Body of pancreas (tissue), 4 donors: ENCODE results near the gene KRT16. TPM values are rescaled to one million over a fixed set of nuclear protein-coding genes. Genes with fewer than 3 reads are reported as not detected.

ENCODE experiments used
- ATAC-seq: fragments of 150-250 bp; one replicate; pipeline ENCODE4 v1.9.1; 2016
- DNase-seq, 4 donors: peaks; one replicate each; pipeline ENCODE4 v3.0.0-alpha.2; 2019
- H3K27ac ChIP-seq, 4 donors: fragments of 200-600 bp; sonication (generic); 1 replicate in 3 of 4; 2 replicates in 1 of 4; pipeline versions ENCODE4 v1.5.1 to v1.6.1; 2016 to 2019; ENCODE audit warnings: mild to moderate bottlenecking in 1 of 4, mixed read lengths in 1 of 4, moderate library complexity in 1 of 4
- H3K27me3 ChIP-seq, 2 donors: fragments of 200-600 bp; sonication (generic); one replicate each; pipeline ENCODE4 v1.6.0; 2016; ENCODE audit warnings: mild to moderate bottlenecking in 1 of 2
- H3K36me3 ChIP-seq, 2 donors: fragments of 200-600 bp; sonication (generic); replicated peaks in 1 of 2; 2 replicates each; pipeline ENCODE4 v1.5.1; 2016; ENCODE audit warnings: low read depth in 2 of 2; ENCODE audit not compliant: insufficient read depth in 1 of 2
- H3K4me1 ChIP-seq: fragments of 200-600 bp; sonication (generic); one replicate; pipeline ENCODE4 v1.6.0; 2016
- H3K4me3 ChIP-seq, 2 donors: fragments of 200-600 bp; sonication (generic); 1 replicate in 1 of 2; 2 replicates in 1 of 2; pipeline ENCODE4 v1.5.1; 2016 to 2019
- H3K9me3 ChIP-seq, 3 donors: fragments of 200-600 bp; sonication (generic); 1 replicate in 2 of 3; 2 replicates in 1 of 3; pipeline ENCODE4 v1.5.1; 2016
- POLR2A ChIP-seq, 3 donors: fragments of 450-650 bp; IDR thresholded peaks; one replicate each; pipeline ENCODE4 v1.6.1; 2016; ENCODE audit warnings: antibody characterized with exemption in 3 of 3, mild to moderate bottlenecking in 2 of 3
- WGBS, 2 donors: methylation state at CpG; one replicate each; pipeline ENCODE4 v1.1.5; 2017; 5-methylcytosine and 5-hydroxymethylcytosine counted together
- intact Hi-C: fragments of 100-400 bp; cut with DNase I; formaldehyde crosslinking; loops from one replicate; pipeline ENCODE4 v1.15.1; 2023
- total RNA-seq, 2 donors: library from RNA; depleted of rRNA; stranded (reverse); fragments of >200 nt; gene quantifications; one replicate each; pipeline ENCODE4 v1.1.0, GENCODE V29; 2016
- TF ChIP-seq, protein P1 (sequence below), 7 experiments: fragments of 450-650 bp in 4 of 7; fragments of 200-600 bp in 3 of 7; sonication (generic) in 3 of 7; IDR thresholded peaks; one replicate each; pipeline ENCODE4 v1.5.1; 2016 to 2019; ENCODE audit warnings: antibody characterized with exemption in 7 of 7

The KRT16 gene
- total RNA-seq, 2 donors from 2014 or later: 1.6 to 4.2 TPM

DNA sequence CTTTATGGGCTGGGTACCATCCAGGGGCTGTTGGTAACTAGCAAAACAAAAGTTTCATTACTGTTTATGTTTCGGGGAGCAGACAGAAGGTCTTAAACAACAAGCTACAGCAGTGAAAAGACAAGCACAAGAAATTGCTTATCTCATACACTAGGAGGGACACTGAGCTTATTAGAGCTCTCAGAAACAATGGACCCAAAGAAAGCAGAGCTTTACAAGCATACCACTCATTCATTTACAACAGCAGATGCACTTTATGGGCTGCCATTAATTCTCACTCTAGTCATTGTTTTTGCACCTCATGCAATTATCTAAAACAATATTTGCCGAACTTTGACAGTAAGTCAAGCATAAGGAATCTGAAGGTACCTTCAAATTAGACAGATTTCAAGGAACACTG lies 10.0 kb downstream of the KRT16 start:
- no peak for DNase-seq
- no peaks in the 10 kb centered on the region for H3K27me3 ChIP-seq
- 60 to 68% methylated on average over 2 of the region's 2 CpGs for WGBS, 2 donors
- no peak for TF ChIP-seq POLR2A (IDR thresholded peaks at IDR 0.05)
- TF ChIP-seq, protein P1, sequence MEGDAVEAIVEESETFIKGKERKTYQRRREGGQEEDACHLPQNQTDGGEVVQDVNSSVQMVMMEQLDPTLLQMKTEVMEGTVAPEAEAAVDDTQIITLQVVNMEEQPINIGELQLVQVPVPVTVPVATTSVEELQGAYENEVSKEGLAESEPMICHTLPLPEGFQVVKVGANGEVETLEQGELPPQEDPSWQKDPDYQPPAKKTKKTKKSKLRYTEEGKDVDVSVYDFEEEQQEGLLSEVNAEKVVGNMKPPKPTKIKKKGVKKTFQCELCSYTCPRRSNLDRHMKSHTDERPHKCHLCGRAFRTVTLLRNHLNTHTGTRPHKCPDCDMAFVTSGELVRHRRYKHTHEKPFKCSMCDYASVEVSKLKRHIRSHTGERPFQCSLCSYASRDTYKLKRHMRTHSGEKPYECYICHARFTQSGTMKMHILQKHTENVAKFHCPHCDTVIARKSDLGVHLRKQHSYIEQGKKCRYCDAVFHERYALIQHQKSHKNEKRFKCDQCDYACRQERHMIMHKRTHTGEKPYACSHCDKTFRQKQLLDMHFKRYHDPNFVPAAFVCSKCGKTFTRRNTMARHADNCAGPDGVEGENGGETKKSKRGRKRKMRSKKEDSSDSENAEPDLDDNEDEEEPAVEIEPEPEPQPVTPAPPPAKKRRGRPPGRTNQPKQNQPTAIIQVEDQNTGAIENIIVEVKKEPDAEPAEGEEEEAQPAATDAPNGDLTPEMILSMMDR (IDR thresholded peaks at IDR 0.05): no peak
- H3K4me3 ChIP-seq: no peak overlapping the region
- intact Hi-C loops: no loop called here
- H3K4me1 ChIP-seq: no peaks in the 10 kb centered on the region
- no peak overlapping the region for H3K27ac ChIP-seq
- ATAC-seq: no peak
- no peaks in the 10 kb centered on the region for H3K36me3 ChIP-seq
- H3K9me3 ChIP-seq: no peaks in the 10 kb centered on the region

DNA sequence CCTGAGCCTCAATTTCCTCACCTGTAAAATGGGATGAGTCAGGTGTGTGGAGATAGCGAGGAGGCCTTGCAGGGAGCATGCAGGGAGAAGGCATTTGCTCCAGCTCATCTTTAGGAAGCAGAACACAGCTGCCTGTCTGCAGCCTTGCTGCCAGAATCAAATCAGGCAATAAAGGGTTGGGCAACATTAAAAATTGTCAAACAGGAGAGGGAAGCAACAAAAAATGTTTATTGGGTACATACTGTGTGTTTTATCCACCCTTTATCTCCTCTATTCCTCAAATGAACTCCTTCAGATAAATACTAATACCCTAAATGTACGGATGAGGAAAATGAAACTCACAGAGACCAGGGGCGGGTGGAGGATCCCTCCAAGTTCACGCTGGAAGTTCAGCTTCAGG lies 12.2 kb downstream of the KRT16 start:
- WGBS, 2 donors: 63 to 71% methylated on average over 4 of the region's 4 CpGs

DNA sequence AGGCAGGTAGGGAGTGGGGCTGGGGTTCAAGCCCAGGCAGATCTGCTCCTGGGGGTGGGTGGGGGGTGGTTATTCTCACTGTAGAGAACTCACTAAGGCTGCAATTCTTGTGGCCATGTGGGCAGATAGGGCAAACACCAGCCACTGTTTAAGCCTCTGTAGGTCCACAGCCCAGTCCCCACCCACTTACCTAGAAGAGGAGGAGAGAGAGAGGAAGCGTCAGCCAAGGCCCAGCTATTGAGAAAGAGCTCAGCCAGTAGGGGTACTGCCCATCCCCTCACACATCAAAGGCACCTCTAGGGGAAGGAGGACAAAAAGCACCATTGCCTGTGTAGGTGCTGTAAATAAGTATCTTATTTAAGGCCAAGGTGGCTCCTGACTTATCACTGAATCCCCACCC lies 12.9 kb downstream of the KRT16 start:
- Histone ChIP-seq H3K4me1 (no peaks in the 10 kb centered on the region), H3K27me3 (no peaks in the 10 kb centered on the region), H3K27ac (no peak overlapping the region), H3K9me3 (no peaks in the 10 kb centered on the region), H3K4me3 (no peak overlapping the region), H3K36me3 (no peaks in the 10 kb centered on the region)
- DNase-seq (no peak), ATAC-seq (no peak)
- intact Hi-C loops: no loop called here
- 43% methylated on average over 1 of the region's 1 CpG; no CpG with 5 or more reads in 1 of the 2 donors for WGBS, 2 donors
- no peak for TF ChIP-seq POLR2A (IDR thresholded peaks at IDR 0.05)
- TF ChIP-seq, protein P1 (IDR thresholded peaks at IDR 0.05): no peak

More for the DNA sequence above, 12.2 kb downstream of the KRT16 start:
- ATAC-seq (no peak), DNase-seq (no peak)
- intact Hi-C loops: no loop called here
- H3K4me3 ChIP-seq: no peak overlapping the region
- H3K27me3 ChIP-seq: no peaks in the 10 kb centered on the region
- H3K36me3 ChIP-seq: no peaks in the 10 kb centered on the region
- H3K9me3 ChIP-seq: no peaks in the 10 kb centered on the region
- TF ChIP-seq, protein P1 (IDR thresholded peaks at IDR 0.05): no peak
- no peak for TF ChIP-seq POLR2A (IDR thresholded peaks at IDR 0.05)
- H3K4me1 ChIP-seq: no peaks in the 10 kb centered on the region
- H3K27ac ChIP-seq: no peak overlapping the region

DNA sequence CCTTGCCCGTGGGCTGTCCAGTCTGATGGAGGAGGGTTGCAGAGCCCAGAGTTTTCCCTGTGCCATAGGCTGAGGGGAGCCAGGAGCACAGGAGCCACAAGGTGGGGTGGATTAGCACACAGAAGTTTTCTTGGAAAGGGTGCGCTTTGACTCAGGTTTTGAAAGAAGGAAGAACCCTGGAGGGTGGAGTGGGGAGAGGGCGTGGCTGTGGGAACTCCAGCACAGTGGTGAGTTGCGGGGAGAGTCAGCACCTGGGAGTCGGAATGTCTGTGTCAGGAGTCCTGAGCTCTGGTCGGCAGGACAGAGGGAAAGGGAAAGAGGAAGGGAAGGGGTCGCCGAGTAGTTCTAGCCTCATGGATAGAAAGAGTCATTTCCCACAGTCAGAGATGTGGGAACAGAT lies 17.0 kb downstream of the KRT16 start:
- TF ChIP-seq, protein P1 (IDR thresholded peaks at IDR 0.05): no peak
- no peak for TF ChIP-seq POLR2A (IDR thresholded peaks at IDR 0.05)
- ATAC-seq: no peak

DNA sequence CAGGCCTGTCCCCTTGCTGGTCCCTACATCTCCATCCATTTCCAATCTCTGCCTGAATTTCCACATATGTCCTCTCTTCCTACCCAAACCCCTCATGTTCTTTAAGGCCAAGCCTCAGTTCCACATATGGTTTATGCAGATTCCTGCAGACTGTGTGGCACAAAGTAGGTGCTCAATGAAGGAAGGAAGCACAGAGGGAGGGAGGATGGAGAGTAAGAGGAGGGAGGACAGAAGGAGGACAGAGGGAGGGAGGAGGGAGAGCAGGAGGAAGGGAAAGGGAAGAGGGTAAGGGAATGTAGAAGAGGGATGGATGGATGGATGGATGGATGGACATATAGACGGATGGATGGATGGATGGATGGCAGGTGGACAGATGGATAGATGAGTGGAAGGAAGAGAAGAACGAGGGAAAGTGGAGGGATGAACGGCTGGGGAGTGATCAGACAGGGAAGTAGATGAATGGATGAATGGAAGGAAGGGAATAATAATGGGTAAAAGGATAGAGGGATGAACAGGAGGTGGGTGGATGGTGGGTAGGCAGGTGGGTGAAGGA lies 18.1 kb downstream of the KRT16 start:
- H3K4me1 ChIP-seq: no peaks in the 10 kb centered on the region
- ATAC-seq (no peak), DNase-seq (no peak)
- H3K4me3 ChIP-seq: no peak overlapping the region
- H3K27ac ChIP-seq: no peak overlapping the region
- TF ChIP-seq, protein P1 (IDR thresholded peaks at IDR 0.05): no peak
- no peak for TF ChIP-seq POLR2A (IDR thresholded peaks at IDR 0.05)
- H3K36me3 ChIP-seq: no peaks in the 10 kb centered on the region
- no peaks in the 10 kb centered on the region for H3K27me3 ChIP-seq
- intact Hi-C loops: no loop called here
- no peaks in the 10 kb centered on the region for H3K9me3 ChIP-seq
- WGBS, 2 donors: 33 to 43% methylated on average over 3 of the region's 3 CpGs

More for the DNA sequence above, 17.0 kb downstream of the KRT16 start:
- 60 to 62% methylated on average over 8 of the region's 8 CpGs for WGBS, 2 donors
- Histone ChIP-seq H3K4me3 (no peak overlapping the region), H3K9me3 (no peaks in the 10 kb centered on the region), H3K4me1 (no peaks in the 10 kb centered on the region), H3K27ac (no peak overlapping the region), H3K27me3 (no peaks in the 10 kb centered on the region), H3K36me3 (no peaks in the 10 kb centered on the region)
- no peak for DNase-seq
- intact Hi-C loops: no loop called here
